GM21423 (cell line): ENCODE results near the gene IFT27.
"Not testable (repeated sequence)": the region's sequence is repeated elsewhere in the genome, so short reads cannot be mapped to it uniquely, and the experiment has no call there.

Experiments used
- ATAC-seq: cut with Tn5 transposase; IDR thresholded peaks from one replicate; pipeline ENCODE4 v1.9.1; 2021; ENCODE audit warnings: mild to moderate bottlenecking, moderate library complexity; ENCODE audit not compliant: unreplicated experiment

Gene IFT27

DNA sequence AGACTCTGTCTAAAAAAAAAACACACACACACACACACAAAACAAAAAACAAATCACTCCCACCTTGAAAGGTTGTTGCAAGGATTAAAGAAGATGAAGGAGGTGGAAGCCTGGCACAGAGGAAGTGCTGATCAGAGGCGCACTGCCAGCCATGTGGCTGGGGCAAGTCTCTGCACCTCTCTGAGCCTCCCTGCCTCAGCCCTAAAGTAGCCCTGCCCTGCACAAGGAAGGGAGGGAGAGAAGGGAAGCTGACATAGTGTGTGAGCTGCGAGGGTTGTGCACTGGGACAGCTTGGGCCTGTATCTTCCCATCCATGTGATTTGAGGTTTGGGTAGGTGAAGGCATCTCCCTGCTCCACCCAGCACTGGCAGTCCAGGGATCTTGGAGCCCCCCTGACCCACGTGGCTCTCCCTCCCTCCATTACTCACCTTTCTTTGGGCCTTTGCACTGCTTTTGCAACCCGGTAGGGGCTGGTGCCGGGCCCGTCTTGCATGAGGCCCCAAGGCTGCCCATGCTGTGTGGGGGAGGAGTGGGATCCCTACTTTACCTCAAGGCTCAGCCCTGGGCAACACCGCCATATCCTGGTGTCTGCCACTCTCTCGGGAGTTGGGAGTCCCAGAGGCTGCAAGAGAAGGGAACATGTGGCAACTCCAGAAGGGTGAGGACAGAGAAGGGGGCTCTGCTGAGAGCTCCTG, 30.5 kb downstream of the IFT27 start:
- ATAC-seq, result no peak

DNA sequence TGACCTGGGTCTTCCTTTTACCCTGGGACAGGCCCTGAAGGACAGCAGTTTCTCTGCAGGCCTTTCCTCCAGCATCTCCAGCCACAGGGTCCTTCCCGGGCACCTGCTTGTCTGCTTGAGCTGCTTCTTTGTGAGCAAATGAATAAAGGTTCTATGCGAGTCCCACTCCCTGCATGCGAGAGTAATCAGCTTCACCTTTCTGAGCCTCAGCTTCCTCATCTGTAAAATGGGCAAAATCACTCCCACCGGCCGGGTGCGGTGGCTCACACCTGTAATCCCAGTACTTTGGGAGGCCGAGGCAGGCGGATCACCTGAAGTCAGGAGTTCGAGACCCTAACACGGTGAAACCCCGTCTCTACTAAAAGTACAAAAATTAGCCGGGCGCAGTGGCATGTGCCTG, 31.1 kb downstream of the IFT27 start:
- no peak for ATAC-seq

DNA sequence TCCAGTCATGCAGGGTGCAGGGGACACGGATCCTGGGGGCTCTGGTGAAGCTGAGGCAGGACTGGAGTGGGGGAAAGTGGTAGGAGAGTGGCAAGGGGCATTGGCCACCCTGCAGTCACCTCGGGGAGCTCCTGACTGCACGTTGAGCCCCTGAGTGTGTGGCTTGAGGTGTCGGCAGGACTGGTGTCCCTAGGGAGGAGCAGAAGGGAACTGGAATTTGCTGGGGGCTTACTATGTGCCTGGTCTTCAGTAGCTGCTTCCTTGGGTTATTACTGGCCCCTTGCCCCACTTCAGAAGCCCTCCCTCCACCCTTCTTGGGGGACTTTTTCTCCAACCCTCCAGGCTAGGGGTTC, 31.5 kb downstream of the IFT27 start:
- ATAC-seq, result no peak

DNA sequence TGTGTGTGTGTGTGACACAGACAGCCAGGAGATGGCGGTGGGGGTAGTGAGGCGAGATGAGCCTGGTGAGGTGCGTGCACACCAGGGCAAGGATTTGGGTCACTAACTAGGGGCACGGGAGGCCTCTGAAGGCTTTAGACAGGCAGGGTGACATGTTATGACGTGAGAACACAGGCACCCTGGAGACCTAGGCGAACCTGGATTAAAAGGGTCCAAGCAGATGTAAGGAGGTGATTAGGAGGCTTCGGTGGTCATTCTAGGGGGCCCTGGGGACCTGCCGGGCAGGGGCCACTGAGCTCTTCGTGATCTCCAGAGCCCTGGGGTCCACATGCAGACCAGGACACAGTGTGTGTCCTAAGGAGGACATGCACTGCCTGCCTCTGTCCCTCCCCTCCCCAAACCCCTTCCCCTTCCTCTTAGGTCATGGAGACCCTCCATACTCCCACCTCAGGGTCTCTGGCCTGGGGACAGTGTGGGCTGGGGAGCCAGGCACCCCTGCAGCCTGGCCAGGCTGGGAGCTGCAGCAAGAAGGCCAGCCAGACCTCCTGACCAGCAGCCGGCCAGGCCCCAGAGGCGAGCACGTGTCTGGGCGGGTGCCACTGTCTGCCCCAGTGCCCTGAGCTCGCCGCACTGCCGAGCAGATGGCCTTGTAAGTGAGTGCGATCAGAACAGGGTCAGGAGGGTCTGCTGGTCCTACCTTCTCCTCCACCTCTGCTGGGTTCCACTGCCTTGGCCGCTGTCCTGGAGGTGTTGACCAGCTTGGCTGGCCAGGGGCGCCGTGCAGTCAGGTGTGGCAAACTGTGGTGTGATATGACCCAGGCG, 32.1 kb downstream of the IFT27 start:
- ATAC-seq, result no peak

DNA sequence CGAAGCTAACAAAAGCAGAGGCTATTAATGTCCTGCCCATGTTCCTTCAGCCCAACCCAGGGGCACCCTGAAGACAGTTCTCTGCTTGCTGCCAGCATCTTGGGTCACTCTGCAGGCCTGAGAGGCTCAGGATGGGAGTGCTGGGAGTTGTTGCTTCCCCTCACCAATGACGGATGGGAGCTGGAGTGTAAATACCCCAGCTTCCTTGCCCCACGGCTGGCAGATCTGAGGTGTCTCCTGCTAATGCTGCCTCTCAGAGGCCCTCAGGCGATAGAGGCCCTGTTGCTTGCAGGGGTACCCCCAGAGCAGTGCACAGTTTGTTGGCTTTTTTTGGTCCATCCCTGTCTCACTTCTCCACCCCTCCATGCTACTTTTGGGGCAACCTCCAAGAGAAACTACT, 32.9 kb downstream of the IFT27 start:
- ATAC-seq, result no peak

DNA sequence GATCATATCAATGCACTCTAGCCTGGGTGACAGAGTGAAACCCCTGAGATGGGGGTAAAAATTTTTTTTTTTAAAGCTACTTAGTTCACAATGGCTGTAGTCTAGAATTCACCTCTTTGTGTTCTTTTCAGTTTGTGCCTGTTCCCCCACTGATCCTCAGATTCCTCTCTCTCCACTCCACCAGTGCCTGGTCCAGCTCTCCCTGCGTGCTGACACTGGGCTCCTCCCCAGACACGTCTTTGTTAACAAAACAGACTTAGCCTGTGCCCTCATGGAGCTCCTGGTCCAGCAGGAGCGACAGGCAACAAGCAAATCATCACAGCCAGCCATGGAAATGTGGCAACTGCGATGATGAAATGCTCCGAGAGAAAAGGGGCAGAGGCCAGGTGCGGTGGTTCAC, 34.0 kb downstream of the IFT27 start:
- ATAC-seq, result no peak

DNA sequence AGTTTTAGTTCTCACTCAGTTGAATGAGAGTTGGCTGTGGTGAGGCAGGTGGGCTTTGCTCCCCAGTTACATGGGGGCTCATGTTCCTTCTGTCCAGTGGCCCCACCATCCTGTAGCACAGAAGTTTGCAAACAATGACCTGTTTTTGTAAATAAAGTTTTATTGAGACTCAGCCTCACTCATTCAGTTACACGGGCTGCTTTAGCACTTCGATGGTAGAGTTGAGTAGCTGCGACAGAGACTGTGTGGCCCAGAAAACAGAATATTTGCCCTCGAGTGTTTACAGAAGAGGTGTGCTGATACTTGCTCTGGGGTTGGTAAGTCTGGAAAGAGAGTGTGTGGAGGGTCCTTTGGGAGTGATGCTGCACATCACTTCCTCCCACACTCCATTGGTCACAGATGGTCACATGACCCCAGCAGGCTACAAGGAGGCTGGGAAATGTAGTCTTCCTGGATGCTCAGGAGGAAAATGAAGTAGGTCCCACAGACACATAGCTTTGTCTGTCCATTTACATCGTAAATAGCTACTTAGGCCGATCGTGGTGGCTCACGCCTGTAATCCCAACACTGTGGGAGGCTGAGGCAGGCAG, 34.6 kb downstream of the IFT27 start:
- ATAC-seq, result no peak

DNA sequence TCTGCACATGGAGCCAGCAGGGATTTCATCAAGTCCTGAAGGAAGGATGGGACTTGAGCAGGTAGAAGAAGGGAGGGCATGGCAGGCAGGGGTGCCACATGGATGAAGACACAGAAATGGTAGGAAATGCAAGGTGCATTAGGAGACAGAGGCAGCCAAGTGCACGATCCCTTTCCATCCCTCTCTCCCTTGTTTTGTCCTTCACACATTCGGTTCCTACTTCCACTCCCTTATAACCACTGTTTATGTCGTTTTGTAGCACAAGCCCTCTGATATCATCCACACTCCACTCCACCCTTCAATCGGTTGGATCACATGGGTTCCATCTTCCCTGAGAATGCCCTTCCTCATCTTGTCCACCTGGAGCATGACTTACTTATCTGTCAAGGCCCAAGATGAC, 35.2 kb downstream of the IFT27 start:
- no peak for ATAC-seq

DNA sequence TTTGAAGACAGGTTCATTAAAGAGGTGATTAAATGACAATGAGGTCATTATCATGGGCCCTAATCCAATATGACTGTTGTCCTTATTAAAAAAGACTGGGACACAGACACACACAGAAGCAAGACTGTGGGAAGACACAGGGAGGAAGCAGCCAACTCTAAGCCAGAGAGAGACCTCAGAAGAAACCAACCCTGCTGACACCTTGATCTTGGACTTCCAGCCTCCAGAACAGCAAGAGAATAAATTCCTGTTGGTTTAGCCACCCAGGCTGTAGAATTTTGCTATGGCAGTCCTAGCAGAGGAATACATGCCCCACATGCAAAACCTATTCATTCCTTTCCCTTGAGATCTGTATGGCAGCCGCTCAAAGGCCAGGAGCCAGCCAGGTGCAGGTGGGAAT, 36.7 kb downstream of the IFT27 start:
- no peak for ATAC-seq

DNA sequence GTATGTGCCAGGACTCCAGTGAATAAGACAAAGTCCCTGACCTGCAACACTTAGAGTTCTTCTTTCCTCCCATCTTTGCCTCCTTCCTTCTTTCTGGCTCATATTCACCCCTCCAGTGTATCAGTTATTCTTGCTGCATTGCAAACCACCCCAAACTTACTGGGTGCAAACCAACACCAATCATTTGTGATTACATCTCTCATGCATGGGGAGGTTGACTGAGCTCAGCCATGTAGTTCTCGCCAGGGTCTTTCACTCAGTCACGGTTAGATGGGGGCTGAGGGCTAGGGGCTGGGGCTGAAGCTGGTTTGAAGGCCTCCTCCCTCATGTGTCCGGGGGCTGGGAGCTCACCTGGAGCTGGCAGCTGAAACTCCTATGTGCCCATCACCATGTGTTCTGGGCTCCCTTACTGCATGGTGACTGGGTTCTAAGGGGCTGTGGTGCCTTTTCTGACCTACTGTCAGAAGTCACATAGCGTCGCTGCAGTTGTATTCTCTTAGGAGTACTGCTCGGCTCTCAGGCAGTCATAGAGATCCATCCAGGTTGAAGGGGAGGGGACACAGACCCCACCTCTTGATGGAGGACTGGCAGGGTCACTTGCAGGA, 37.4 kb downstream of the IFT27 start:
- no peak for ATAC-seq

DNA sequence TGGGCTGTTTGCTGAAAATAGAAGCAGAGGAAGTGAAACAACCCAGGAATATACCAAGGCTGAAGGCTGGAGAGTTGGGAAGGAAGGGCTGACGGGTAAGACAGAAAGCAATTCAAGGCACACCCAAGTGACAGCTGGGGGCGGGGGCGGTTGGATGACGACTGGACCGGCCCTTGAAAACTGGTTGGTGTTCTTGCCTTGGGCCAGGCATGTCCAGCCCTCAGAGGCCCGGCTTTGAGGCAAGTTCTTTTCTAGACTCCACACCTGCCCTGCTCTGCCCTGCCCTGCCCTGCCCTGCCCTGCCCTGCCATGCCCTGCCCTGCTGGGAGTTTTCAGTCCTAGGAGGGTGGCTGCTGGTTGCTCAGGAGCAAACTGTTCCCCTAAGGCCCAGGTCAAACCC, 38.1 kb downstream of the IFT27 start:
- ATAC-seq, result no peak

DNA sequence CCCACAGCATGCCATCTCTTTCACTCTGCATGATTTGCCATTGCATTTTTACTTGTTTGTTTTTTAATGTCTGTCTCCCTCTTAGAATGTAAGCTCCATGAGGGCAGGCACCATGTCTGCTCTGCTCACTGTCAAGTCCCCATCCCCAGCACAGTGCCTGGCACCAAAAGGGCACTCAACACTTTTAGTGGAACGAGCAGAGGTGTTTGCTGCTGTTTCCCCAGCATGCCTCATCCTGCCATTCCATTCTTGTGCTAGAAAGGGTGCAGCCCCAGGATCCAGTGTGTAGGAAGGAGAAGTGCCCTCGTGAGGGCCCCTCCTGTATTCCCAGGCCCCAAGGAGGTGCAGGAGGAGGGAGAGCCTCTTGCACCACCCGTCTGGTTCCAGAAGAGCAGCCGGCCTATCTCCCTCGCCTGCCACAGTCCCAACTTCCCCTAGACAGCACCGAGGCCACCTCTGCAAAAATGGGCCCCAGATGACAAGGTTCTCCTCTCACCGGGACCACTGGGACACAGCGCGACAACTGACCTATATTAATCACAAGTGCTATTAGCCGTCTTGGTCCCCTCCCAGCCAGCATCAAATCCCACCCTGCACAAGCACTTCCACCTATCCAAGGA, 39.1 kb downstream of the IFT27 start:
- ATAC-seq, result no peak

DNA sequence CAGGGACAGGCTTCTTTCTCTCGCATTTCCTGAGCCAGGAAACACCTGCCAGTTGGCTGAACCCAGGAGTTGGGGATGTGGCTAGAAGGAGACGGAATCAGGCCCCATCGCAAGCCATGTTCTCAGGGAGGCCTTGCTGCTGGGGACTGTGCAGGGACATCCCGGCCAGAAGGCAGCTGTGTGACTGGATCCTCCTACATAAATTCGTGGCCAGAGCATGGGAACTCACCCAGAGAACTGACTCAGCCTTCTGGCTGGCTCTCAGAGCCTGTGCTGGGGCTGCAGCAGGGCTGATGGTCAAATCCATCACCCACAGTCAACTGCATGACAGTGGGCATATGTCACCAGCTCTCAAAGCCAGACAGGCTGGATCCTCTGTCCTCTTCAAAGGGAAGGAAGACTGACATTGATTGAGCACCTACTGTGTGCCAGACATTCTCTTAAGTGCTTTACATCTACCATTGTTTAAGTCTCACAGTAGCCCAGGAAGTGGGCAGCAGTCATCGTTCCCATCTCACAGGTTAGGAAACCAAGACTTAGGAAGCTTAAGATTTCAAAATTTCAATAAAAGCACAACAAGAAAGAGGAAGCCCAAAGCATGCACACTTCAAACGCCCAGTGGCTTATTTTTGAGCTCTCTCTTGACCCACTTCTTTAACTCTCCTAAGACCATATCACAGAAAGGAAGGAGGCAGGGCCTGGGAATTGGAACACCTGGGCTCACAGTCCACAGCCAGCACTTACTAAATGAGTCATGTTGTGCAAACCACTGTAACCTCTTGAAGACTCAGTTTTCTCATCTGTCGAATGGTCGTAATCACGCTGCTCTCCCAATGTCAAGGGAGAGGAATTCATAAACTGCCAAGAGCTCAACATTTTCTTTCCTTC, 41.5 kb downstream of the IFT27 start:
- ATAC-seq, result no peak

DNA sequence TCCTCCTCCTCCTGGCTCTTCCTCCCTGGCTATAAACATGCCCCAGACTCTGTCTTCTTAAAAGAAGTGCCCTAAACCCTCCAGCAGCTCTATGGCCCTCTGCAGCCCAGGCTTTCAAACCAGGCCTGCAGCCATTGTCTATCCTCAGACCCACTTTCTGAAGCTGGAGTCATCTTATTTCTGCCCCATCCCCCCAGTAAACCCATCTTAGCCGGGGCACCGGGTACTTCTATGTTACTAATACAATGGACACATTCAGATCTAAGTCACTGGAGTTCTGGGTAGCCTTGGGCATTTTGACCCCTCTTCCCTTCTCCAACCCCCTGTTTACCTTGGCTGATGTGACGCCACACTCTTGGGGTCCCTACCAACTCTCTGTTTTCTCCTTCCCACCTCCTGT, 42.6 kb downstream of the IFT27 start:
- no peak for ATAC-seq

DNA sequence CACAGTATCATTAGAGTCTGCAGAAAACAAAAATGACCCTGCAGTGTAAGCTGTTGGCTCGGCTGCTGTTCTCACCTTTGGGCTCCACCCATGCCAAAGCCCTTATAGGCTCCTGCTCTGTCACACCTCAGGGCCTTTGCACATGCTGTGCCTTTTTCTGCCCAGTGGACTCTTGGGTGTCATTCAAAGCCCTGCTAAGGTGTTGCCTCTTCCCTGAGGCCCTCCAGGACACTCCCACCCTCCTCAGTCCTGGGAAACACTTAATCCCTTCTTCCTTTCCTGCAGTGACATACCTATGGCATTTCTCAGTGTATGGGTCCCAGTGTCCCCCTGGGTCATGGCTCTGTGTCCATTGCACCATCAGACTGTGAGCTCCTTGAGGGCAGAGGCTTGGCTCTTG, 43.3 kb downstream of the IFT27 start:
- no peak for ATAC-seq

DNA sequence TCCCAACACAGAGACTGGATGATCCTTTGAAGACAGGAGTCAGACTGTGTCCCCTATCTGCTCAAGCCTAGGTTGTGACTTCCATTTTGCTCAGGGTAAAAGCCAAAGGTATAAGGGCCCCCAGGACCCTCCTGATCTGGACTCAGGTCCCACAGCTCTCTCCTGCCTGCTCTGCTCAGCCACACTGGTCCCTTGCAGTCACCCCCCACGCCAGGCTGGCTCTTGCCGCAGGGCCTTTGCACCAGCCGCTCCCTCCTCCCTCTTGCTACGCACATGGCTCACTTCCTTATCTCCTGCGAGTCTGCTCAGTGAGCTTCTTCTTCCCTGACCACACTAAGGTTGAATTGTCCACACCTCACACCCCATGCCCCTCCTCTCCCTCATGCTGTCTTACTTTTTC, 44.0 kb downstream of the IFT27 start:
- no peak for ATAC-seq

DNA sequence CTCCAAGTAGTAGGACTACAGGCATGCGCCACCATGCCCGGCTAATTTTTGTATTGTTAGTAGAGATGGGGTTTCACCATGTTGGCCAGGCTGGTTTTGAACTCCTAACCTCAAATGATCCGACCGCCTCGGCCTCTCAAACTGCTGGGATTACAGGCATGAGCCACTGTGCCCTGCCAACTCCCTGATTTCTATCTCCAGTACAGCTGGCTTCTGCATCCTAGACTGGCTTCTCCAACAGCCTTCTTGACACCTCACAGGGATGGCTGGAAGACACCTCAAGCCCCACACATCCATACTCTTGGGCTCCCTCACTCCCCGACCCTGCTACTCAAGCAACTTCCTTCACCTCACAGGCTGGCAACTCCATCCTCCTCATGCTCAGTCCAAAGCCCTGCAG, 44.6 kb downstream of the IFT27 start:
- not testable (repeated sequence) for ATAC-seq

DNA sequence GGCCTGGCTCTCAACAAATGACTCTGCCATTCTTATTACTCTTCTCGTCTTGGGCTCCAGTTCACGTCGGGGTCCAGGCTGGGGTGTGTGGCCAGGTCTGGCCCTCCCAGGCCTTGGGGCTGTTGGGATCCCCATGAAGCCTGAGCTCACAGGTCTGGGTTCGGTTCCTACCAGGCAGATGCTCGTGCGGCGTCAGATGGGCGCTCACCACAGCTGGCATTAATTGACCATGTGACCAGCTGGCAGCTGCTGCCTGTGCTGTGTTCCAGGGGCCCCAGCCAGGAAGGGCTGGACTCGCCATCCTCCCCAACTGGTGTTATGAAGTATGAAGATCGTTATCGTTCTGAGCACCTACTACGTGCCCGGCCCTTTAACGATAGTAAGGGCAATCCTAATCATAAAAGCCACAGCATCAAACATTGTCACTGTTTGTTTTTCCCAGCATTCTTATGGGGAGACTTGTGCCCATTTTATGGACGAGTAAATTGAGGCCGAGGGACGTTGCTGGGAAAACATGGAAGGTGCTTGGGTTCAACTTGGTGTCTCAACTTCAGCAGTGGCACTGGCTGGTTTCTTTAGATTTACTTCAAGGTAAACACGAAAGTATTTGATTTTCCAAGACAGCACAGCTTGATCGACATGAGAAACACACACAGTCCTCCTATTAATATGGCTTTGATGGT, 45.6 kb downstream of the IFT27 start:
- no peak for ATAC-seq

DNA sequence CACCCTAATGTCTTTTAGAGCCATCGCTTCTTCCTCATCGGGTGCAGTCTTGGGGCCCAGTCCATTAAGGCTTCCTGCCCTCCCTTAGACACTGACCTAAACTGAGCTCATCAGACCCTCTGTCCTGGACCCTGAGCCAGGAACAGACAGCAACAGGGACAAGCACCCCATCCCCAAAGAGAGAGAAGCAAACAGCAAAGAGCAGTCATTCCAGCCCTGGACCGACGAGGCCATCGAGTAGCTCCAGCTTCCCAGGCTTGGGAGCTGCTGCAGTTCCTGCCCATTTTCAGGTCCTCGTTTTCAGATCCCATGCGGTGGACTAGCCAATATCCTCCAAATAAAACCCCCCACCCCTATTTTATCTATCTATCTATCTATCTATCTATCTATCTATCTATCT, 46.6 kb downstream of the IFT27 start:
- no peak for ATAC-seq

DNA sequence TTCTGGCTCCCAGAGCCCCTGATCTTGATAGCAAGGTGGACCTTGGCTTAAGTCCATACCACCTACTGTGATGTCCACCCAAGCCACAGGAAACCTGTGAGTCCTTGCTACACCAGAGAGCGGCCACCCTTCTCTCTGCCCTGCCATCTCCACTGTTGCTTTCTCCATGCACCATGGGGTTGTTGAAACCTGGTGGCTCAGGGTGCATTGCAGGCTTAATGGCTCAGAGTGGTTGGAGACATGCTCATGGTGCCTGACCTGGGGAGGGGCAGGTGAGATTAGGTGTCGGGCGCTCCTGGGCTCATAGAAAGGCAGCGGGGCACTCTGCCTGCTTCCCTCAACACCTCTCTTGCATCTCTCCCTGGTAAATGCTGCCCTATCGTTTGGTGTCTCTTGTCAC, 47.4 kb downstream of the IFT27 start:
- no peak for ATAC-seq
